DOHH2 (cell line): ENCODE data around the gene DCTD.

Source experiments
- H3F3A ChIP-seq: fragments of 200-600 bp; sonication (generic), shearing (Covaris generic); 2 replicates; pipeline ENCODE4 v1.6.0; 2016; ENCODE audit warnings: antibody characterized with exemption, mild to moderate bottlenecking; ENCODE audit not compliant: control insufficient read depth, insufficient read depth
- H3K27ac ChIP-seq: fragments of 200-600 bp; sonication (generic); 2 replicates; pipeline ENCODE4 v1.5.1; 2014; ENCODE audit warnings: low read depth, mild to moderate bottlenecking, low read length, moderate library complexity
- H3K27me3 ChIP-seq: fragments of 200-600 bp; sonication (generic); 2 replicates; pipeline ENCODE4 v1.6.1; 2014; ENCODE audit warnings: mild to moderate bottlenecking, low read length, mixed read lengths; ENCODE audit not compliant: control insufficient read depth
- H3K36me3 ChIP-seq: fragments of 200-600 bp; sonication (generic); 2 replicates; pipeline ENCODE4 v1.6.1; 2014; ENCODE audit warnings: mild to moderate bottlenecking, low read length, moderate library complexity, mixed read lengths; ENCODE audit not compliant: control insufficient read depth
- H3K4me1 ChIP-seq: fragments of 200-600 bp; sonication (generic); 2 replicates; pipeline ENCODE4 v1.6.1; 2014; ENCODE audit warnings: mild to moderate bottlenecking, low read length, mixed read lengths; ENCODE audit not compliant: control insufficient read depth
- H3K4me2 ChIP-seq: fragments of 200-600 bp; sonication (generic); 2 replicates; pipeline ENCODE4 v1.6.0; 2014; ENCODE audit warnings: mild to moderate bottlenecking, low read length, moderate library complexity
- H3K4me3 ChIP-seq: fragments of 200-600 bp; sonication (generic); 2 replicates; pipeline ENCODE4 v1.5.1; 2014; ENCODE audit warnings: mild to moderate bottlenecking, low read length, mixed read lengths
- H3K79me2 ChIP-seq: fragments of 200-600 bp; sonication (generic); 2 replicates; pipeline ENCODE4 v1.6.1; 2014; ENCODE audit warnings: mild to moderate bottlenecking, low read length, mixed read lengths; ENCODE audit not compliant: control insufficient read depth
- H3K9me2 ChIP-seq: fragments of 200-600 bp; sonication (generic); replicated peaks from 2 replicates; pipeline ENCODE4 v1.6.1; 2014; ENCODE audit warnings: mild to moderate bottlenecking, low read length, mixed read lengths; ENCODE audit not compliant: control insufficient read depth
- H3K9me3 ChIP-seq: fragments of 200-600 bp; sonication (generic); 2 replicates; pipeline ENCODE4 v1.6.1; 2014; ENCODE audit warnings: antibody characterized with exemption, low read length, mixed read lengths; ENCODE audit not compliant: control insufficient read depth, insufficient read depth
- H4K20me1 ChIP-seq: fragments of 200-600 bp; sonication (generic); 2 replicates; pipeline ENCODE4 v1.6.0; 2014; ENCODE audit warnings: low read depth, mild to moderate bottlenecking, antibody characterized with exemption, low read length, moderate library complexity; ENCODE audit not compliant: control insufficient read depth, insufficient read depth
- CTCF ChIP-seq: fragments of 200-600 bp; sonication (generic); IDR thresholded peaks from one replicate; pipeline ENCODE4 v1.5.1; 2014; ENCODE audit warnings: antibody characterized with exemption, mild to moderate bottlenecking, low read depth, low read length; ENCODE audit not compliant: poor library complexity, severe bottlenecking
- EZH2phosphoT487 ChIP-seq: fragments of 200-600 bp; sonication (generic); IDR thresholded peaks from 2 replicates; pipeline ENCODE4 v1.6.1; 2017; ENCODE audit warnings: borderline replicate concordance, mild to moderate bottlenecking, antibody characterized with exemption, low read length, moderate library complexity, mixed read lengths

The DCTD gene

GRCh38 chr4:182923366-182923765 lies 6.2 kb upstream of the DCTD start:
- Histone ChIP-seq H3K4me2 (no peak overlapping the region), H3K4me1 (peaks cover 8% of the 10 kb centered on the region), H3K36me3 (no peaks in the 10 kb centered on the region), H3K27me3 (peaks cover 31% of the 10 kb centered on the region), H3K9me2 (no peaks in the 10 kb centered on the region), H3F3A (no peaks in the 10 kb centered on the region), H3K27ac (no peak overlapping the region), H4K20me1 (no peaks in the 10 kb centered on the region), H3K9me3 (no peaks in the 10 kb centered on the region), H3K4me3 (no peak overlapping the region), H3K79me2 (no peaks in the 10 kb centered on the region)
- TF ChIP-seq CTCF (no peak), EZH2phosphoT487 (no peak)

GRCh38 chr4:182922501-182923284 lies 5.5 kb upstream of the DCTD start:
- Histone ChIP-seq H3F3A (no peaks in the 10 kb centered on the region), H3K27me3 (peaks cover 31% of the 10 kb centered on the region), H3K9me2 (no peaks in the 10 kb centered on the region), H3K9me3 (no peaks in the 10 kb centered on the region), H3K4me2 (no peak overlapping the region), H4K20me1 (no peaks in the 10 kb centered on the region), H3K36me3 (no peaks in the 10 kb centered on the region), H3K4me1 (peaks cover 15% of the 10 kb centered on the region), H3K4me3 (no peak overlapping the region), H3K79me2 (no peaks in the 10 kb centered on the region), H3K27ac (no peak overlapping the region)
- TF ChIP-seq CTCF (no peak), EZH2phosphoT487 (no peak)

- Histone ChIP-seq H3K27ac (no peak overlapping the region), H3K27me3 (peaks cover 31% of the 10 kb centered on the region), H3K4me3 (no peak overlapping the region), H3K9me2 (no peaks in the 10 kb centered on the region), H3K9me3 (no peaks in the 10 kb centered on the region), H3K4me1 (peaks cover 21% of the 10 kb centered on the region), H3F3A (no peaks in the 10 kb centered on the region), H3K4me2 (no peak overlapping the region), H3K79me2 (no peaks in the 10 kb centered on the region), H4K20me1 (no peaks in the 10 kb centered on the region), H3K36me3 (no peaks in the 10 kb centered on the region)
- no peak for TF ChIP-seq CTCF
- no peak for TF ChIP-seq EZH2phosphoT487
Measured at GRCh38 chr4:182921608-182922007, 4.4 kb upstream of the DCTD start.
